AG04450 (cell line): ENCODE results near the gene DCBLD2. TPM values are rescaled to one million over a fixed set of nuclear protein-coding genes. Genes with fewer than 3 reads are reported as not detected.
"Not testable (repeated sequence)": the region's sequence is repeated elsewhere in the genome, so short reads cannot be mapped to it uniquely, and the experiment has no call there.

Source experiments
- CTCF ChIA-PET: fragments of 300-600, 350-600 bp; formaldehyde crosslinking; extraction: SDS; loops from one replicate; lab custom pipeline; 2022; ENCODE audit warnings: antibody characterized with exemption, inconsistent platforms; lab: Charles Lee
- POLR2A ChIA-PET: fragments of 350-600 bp; formaldehyde crosslinking; extraction: SDS; loops from one replicate; lab custom pipeline; 2021; ENCODE audit warnings: antibody characterized with exemption, inconsistent platforms; lab: Yijun Ruan, JAX
- DNase-seq: peaks from one replicate; pipeline ENCODE4 v3.0.0-alpha.2; 2011; ENCODE audit warnings: low read depth, low spot score
- H3K27ac ChIP-seq: one replicate; pipeline ENCODE4 v1.5.1; 2012; ENCODE audit warnings: low read depth, low read length, control low read depth
- H3K27me3 ChIP-seq: one replicate; pipeline ENCODE4 v1.6.0; 2012; ENCODE audit warnings: low read length; ENCODE audit not compliant: control insufficient read depth, insufficient read depth
- H3K4me3 ChIP-seq: 2 replicates; pipeline ENCODE4 v1.5.1; 2011; ENCODE audit warnings: mild to moderate bottlenecking, low read depth, low read length, control low read depth
- H3K9me3 ChIP-seq: 2 replicates; pipeline ENCODE4 v1.5.1; 2012; ENCODE audit warnings: low read length; ENCODE audit not compliant: control insufficient read depth, insufficient read depth
- CTCF ChIP-seq: IDR thresholded peaks from 2 replicates; pipeline ENCODE4 v1.5.1; 2011; ENCODE audit warnings: low read depth, low read length, control low read depth, inconsistent platforms
- polyA plus RNA-seq: library from polyadenylated mRNA; depleted of rRNA; stranded (reverse); fragments of >200 nt; gene quantifications from 2 replicates; pipeline ENCODE4 v1.2.3, GENCODE V29; 2011

The DCBLD2 gene
- polyA plus RNA-seq, 1 experiment = 202 TPM

GRCh38 chr3:98869391-98869790, 32.1 kb downstream of the DCBLD2 start:
- ChIA-PET CTCF (interaction anchor here (1.0 to 1.1 kb wide), 2 partner anchors 52 to 114 kb away, joined by 3 to 4 read pairs; no protein-coding TSS in a partner anchor), POLR2A (no interaction called here)
- H3K27me3 ChIP-seq = no peaks in the 10 kb centered on the region
- no peaks in the 10 kb centered on the region for H3K9me3 ChIP-seq
- TF ChIP-seq CTCF = no peak
- no peak overlapping the region for H3K4me3 ChIP-seq
- DNase-seq = no peak
- no peak overlapping the region for H3K27ac ChIP-seq

- DNase-seq, H3K4me3 ChIP-seq, H3K27me3 ChIP-seq, H3K27ac ChIP-seq, POLR2A ChIA-PET, CTCF ChIA-PET: not testable (repeated sequence)
- H3K9me3 ChIP-seq = peaks cover 21% of the 10 kb centered on the region
Measured at GRCh38 chr3:98857971-98858370, 43.5 kb downstream of the DCBLD2 start.

GRCh38 chr3:98857258-98857657, 44.2 kb downstream of the DCBLD2 start:
- peaks cover 21% of the 10 kb centered on the region for H3K9me3 ChIP-seq
- POLR2A ChIA-PET, CTCF ChIA-PET, H3K27me3 ChIP-seq, DNase-seq, H3K4me3 ChIP-seq, H3K27ac ChIP-seq: not testable (repeated sequence)

- ChIA-PET CTCF (interaction anchor here (1.4 to 1.8 kb wide), 2 partner anchors 39 to 138 kb away, joined by 4 to 6 read pairs; no protein-coding TSS in a partner anchor), POLR2A (no interaction called here)
- H3K9me3 ChIP-seq = peaks cover 21% of the 10 kb centered on the region
- no peaks in the 10 kb centered on the region for H3K27me3 ChIP-seq
- no peak overlapping the region for H3K27ac ChIP-seq
- DNase-seq = no peak
- no peak for TF ChIP-seq CTCF
- H3K4me3 ChIP-seq = no peak overlapping the region
Measured at GRCh38 chr3:98856724-98857123, 44.8 kb downstream of the DCBLD2 start.

- Histone ChIP-seq H3K4me3 (no peak overlapping the region), H3K9me3 (peaks cover 21% of the 10 kb centered on the region), H3K27ac (no peak overlapping the region), H3K27me3 (no peaks in the 10 kb centered on the region)
- DNase-seq = peak; percentile 58
- CTCF ChIA-PET = interaction anchor here (1.4 to 1.8 kb wide), 2 partner anchors 38 to 139 kb away, joined by 4 to 6 read pairs; no protein-coding TSS in a partner anchor
- POLR2A ChIA-PET = interaction anchor here (0.6 to 1.2 kb wide), 4 partner anchors 13 to 117 kb away, joined by 3 to 4 read pairs (median 3); partner anchors contain the start of gene DCBLD2
- no peak for TF ChIP-seq CTCF
Measured at GRCh38 chr3:98855806-98856400, 45.6 kb downstream of the DCBLD2 start.

GRCh38 chr3:98848108-98848507, 53.4 kb downstream of the DCBLD2 start:
- ChIA-PET CTCF (interaction anchor here (0.6 kb wide), 1 partner anchor 1356 kb away, joined by 3 read pairs; no protein-coding TSS in a partner anchor), POLR2A (no interaction called here)
- TF ChIP-seq CTCF = no peak
- Histone ChIP-seq H3K27ac (no peak overlapping the region), H3K27me3 (no peaks in the 10 kb centered on the region), H3K9me3 (no peaks in the 10 kb centered on the region), H3K4me3 (no peak overlapping the region)
- no peak for DNase-seq
